IgD-negative memory B cell (primary cell): ENCODE measurements around the gene MAN2C1. TPM values are rescaled to one million over a fixed set of nuclear protein-coding genes. Genes with fewer than 3 reads are reported as not detected.
A peak's percentile ranks its signal among the peaks of the same experiment; 100 is the strongest.
"Not testable (repeated sequence)": the region's sequence is repeated elsewhere in the genome, so short reads cannot be mapped to it uniquely, and the experiment has no call there.

Source experiments
- H3K27ac Mint-ChIP-seq, 3 donors: one replicate each; pipeline ENCODE4 v1.8.0; 2020 to 2022; ENCODE audit warnings: mild to moderate bottlenecking in 3 of 3, mixed read lengths in 3 of 3, moderate library complexity in 1 of 3
- H3K27me3 Mint-ChIP-seq: one replicate; pipeline ENCODE4 v1.8.0; 2021; ENCODE audit warnings: mixed read lengths
- H3K36me3 Mint-ChIP-seq: one replicate; pipeline ENCODE4 v1.8.0; 2020; ENCODE audit warnings: mild to moderate bottlenecking, mixed read lengths
- H3K4me1 Mint-ChIP-seq, 3 donors: one replicate each; pipeline ENCODE4 v1.8.0; 2020 to 2022; ENCODE audit warnings: mixed read lengths in 3 of 3, mild to moderate bottlenecking in 1 of 3
- H3K4me3 Mint-ChIP-seq, 4 donors: one replicate each; pipeline ENCODE4 v1.8.0; 2020 to 2022; ENCODE audit warnings: mild to moderate bottlenecking in 4 of 4, mixed read lengths in 4 of 4, moderate library complexity in 3 of 4
- H3K9me3 Mint-ChIP-seq, 3 donors: one replicate each; pipeline ENCODE4 v1.8.0; 2020 to 2021; ENCODE audit warnings: mixed read lengths in 3 of 3, mild to moderate bottlenecking in 1 of 3
- polyA plus RNA-seq: library from polyadenylated mRNA; unstranded; fragments of 300-500 nt; fragmentation: Illumina TruSeq; gene quantifications from one replicate; pipeline ENCODE4 v1.2.3, GENCODE V29; 2021

MAN2C1 gene
- polyA plus RNA-seq, 1 donor from 2014 or later = 13.2 TPM

- Mint-ChIP-seq H3K4me1 (peaks cover 6 to 12% (median 7%) of the 10 kb centered on the region in 3 donors), H3K9me3 (no peaks in the 10 kb centered on the region), H3K27ac (no peak overlapping the region), H3K27me3 (no peaks in the 10 kb centered on the region), H3K4me3 (no peak overlapping the region), H3K36me3 (peaks cover 3% of the 10 kb centered on the region)
Observed at GRCh38 chr15:75342221-75342620, 26.2 kb downstream of the MAN2C1 start.

GRCh38 chr15:75339531-75340240 lies 28.7 kb downstream of the MAN2C1 start:
- Mint-ChIP-seq H3K36me3 (peaks cover 3% of the 10 kb centered on the region), H3K27me3 (no peaks in the 10 kb centered on the region), H3K4me3 (peak overlapping the region in 1 of 4 donors; percentile 23), H3K9me3 (no peaks in the 10 kb centered on the region), H3K4me1 (peaks cover 8 to 13% (median 11%) of the 10 kb centered on the region in 3 donors), H3K27ac (no peak overlapping the region)

GRCh38 chr15:75338661-75339240 lies 29.7 kb downstream of the MAN2C1 start:
- peaks cover 8 to 13% (median 11%) of the 10 kb centered on the region in 3 donors for H3K4me1 Mint-ChIP-seq
- H3K27ac Mint-ChIP-seq = peak overlapping the region in 2 of 3 donors; percentile 25 to 31
- H3K27me3 Mint-ChIP-seq = no peaks in the 10 kb centered on the region
- no peaks in the 10 kb centered on the region for H3K9me3 Mint-ChIP-seq
- peak overlapping the region in 1 of 4 donors; percentile 48 for H3K4me3 Mint-ChIP-seq
- peaks cover 3% of the 10 kb centered on the region for H3K36me3 Mint-ChIP-seq

DNA sequence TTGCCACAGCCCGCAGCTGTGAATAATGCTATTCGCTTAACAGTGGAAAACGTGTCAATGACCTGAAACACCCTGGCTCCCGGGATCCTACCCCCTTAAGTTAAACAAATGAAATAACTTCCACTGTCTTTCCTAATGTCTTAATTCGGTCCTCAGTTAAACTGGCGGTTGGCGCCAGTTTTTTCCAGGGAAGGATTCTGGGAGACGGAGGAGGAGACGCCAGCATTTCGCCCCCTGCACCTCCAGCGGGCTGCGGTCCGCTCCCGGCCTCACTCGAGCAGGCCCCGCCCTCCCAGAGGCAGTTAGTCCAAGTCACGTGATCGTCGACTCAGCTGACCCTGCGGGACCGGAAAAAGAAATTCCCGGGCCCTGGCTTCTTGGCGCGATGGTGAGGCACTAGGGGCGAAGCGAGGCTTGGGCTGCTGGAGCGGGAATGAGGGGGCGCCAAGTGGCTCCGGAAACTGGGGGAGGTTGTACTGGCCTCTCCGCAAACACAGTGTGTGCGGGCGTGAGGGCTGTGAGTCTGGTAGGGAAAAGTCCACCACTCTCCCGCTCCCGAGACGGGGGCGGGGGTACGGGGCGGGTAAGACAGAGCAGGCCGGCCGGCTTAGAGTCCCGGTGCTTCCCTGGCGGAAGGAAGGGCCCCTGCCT lies 32.6 kb downstream of the MAN2C1 start, which contains the start of gene COMMD4:
Gene COMMD4, plus strand, starts transcription at position 359 of the 651 bp plus-strand sequence. Its CDS starts 27 bp downstream, at position 386.
- H3K36me3 Mint-ChIP-seq = peaks cover 3% of the 10 kb centered on the region
- H3K27ac Mint-ChIP-seq = peak within 1 kb of the TSS; percentile 61 to 96 (median 93)
- no peaks in the 10 kb centered on the region for H3K27me3 Mint-ChIP-seq
- peak within 1 kb of the TSS; percentile 93 to 96 (median 96) for H3K4me3 Mint-ChIP-seq
- H3K9me3 Mint-ChIP-seq = no peaks in the 10 kb centered on the region
- peaks cover 8 to 13% (median 11%) of the 10 kb centered on the region in 3 donors for H3K4me1 Mint-ChIP-seq

DNA sequence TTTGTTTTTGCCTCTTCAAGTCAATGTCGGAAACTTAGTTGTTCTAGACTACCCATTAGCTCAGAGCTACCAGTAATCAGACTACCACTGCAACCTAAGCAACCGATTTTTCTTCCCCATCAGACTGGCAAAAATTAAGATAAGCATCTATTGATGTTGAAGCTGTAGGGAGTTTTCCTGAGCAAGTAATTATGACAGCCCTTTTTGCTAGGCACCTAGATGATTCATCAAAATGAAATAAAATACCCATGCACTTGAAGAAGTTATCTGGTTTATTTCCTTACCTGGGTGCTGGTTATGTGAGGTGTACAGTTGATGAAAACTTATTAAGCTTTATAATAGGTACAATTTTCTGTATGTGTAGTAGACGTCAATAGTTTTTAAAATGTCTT lies 33.1 kb downstream of the MAN2C1 start:
- H3K9me3 Mint-ChIP-seq = no peaks in the 10 kb centered on the region
- H3K4me3 Mint-ChIP-seq = peak overlapping the region; percentile 93 to 96 (median 96)
- peaks cover 8 to 13% (median 11%) of the 10 kb centered on the region in 3 donors for H3K4me1 Mint-ChIP-seq
- H3K27ac Mint-ChIP-seq = peak overlapping the region in 2 of 3 donors; percentile 61 to 96
- H3K36me3 Mint-ChIP-seq = peaks cover 3% of the 10 kb centered on the region
- no peaks in the 10 kb centered on the region for H3K27me3 Mint-ChIP-seq

- not testable (repeated sequence) for H3K27ac Mint-ChIP-seq, H3K36me3 Mint-ChIP-seq, H3K4me3 Mint-ChIP-seq, H3K9me3 Mint-ChIP-seq, H3K27me3 Mint-ChIP-seq
- H3K4me1 Mint-ChIP-seq = peaks cover 8 to 13% (median 11%) of the 10 kb centered on the region in 3 donors
Observed at GRCh38 chr15:75333654-75334419, 34.6 kb downstream of the MAN2C1 start.

DNA sequence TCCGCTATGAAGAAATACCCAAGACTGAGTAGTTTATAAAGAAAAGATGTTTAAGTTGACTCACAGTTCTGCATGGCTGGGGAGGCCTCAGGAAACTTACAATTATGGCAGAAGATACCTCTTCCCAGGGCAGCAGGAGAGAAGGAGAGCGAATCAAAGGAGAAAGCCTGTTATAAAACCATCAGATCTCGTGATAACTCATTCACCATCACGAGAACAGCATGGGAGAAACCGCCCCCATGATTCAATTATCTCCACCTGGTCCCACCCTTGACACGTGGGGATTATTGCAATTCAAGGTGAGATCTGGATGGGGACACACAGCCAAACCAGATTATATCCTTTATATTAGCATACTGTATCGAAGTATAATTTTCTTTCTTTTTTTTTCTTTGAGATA lies 36.3 kb downstream of the MAN2C1 start:
- not testable (repeated sequence) for H3K36me3 Mint-ChIP-seq, H3K27ac Mint-ChIP-seq, H3K9me3 Mint-ChIP-seq, H3K27me3 Mint-ChIP-seq
- H3K4me3 Mint-ChIP-seq = peak overlapping the region in 1 of 4 donors; percentile 34
- H3K4me1 Mint-ChIP-seq = peaks cover 8 to 13% (median 13%) of the 10 kb centered on the region in 3 donors

GRCh38 chr15:75329571-75329970 lies 38.8 kb downstream of the MAN2C1 start:
- H3K4me1 Mint-ChIP-seq = peaks cover 0 to 5% (median 2%) of the 10 kb centered on the region in 3 donors
- no peaks in the 10 kb centered on the region for H3K9me3 Mint-ChIP-seq
- H3K27ac Mint-ChIP-seq = no peak overlapping the region
- no peaks in the 10 kb centered on the region for H3K36me3 Mint-ChIP-seq
- no peaks in the 10 kb centered on the region for H3K27me3 Mint-ChIP-seq
- H3K4me3 Mint-ChIP-seq = no peak overlapping the region

- Mint-ChIP-seq H3K9me3 (no peaks in the 10 kb centered on the region), H3K27ac (no peak overlapping the region), H3K36me3 (no peaks in the 10 kb centered on the region), H3K4me1 (peaks cover 0 to 5% (median 2%) of the 10 kb centered on the region in 3 donors), H3K4me3 (no peak overlapping the region), H3K27me3 (no peaks in the 10 kb centered on the region)
Observed at GRCh38 chr15:75328493-75329314, 39.7 kb downstream of the MAN2C1 start.

- H3K27me3 Mint-ChIP-seq = no peaks in the 10 kb centered on the region
- H3K9me3 Mint-ChIP-seq = no peaks in the 10 kb centered on the region
- no peak overlapping the region for H3K27ac Mint-ChIP-seq
- H3K4me3 Mint-ChIP-seq = no peak overlapping the region
- no peaks in the 10 kb centered on the region for H3K36me3 Mint-ChIP-seq
- peaks cover 0 to 5% (median 2%) of the 10 kb centered on the region in 3 donors for H3K4me1 Mint-ChIP-seq
Observed at GRCh38 chr15:75327491-75327890, 40.9 kb downstream of the MAN2C1 start.

DNA sequence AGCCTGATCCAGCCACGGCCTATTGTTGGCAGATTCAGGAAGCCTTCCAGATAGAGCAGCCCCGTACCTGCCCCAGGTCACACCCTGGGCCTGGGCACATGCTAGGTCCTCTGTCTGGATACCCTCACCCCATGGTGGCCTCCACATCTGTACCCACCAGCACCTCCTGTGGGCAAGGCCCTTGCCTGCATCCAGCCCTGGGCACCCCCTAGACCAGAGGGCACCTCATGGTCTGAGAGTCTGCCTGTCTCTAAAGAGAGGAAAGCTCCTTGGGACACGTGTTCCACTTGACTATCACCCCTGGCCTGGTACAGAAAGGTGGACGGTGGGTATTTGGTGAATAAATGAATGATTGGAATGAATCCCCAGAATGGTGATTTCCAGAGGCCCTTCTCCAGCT lies 41.4 kb downstream of the MAN2C1 start:
- Mint-ChIP-seq H3K9me3 (no peaks in the 10 kb centered on the region), H3K4me3 (no peak overlapping the region), H3K27ac (no peak overlapping the region), H3K36me3 (no peaks in the 10 kb centered on the region), H3K4me1 (peaks cover 0 to 5% (median 2%) of the 10 kb centered on the region in 3 donors), H3K27me3 (no peaks in the 10 kb centered on the region)

- no peaks in the 10 kb centered on the region for H3K36me3 Mint-ChIP-seq
- H3K9me3 Mint-ChIP-seq = no peaks in the 10 kb centered on the region
- peaks cover 0 to 6% (median 2%) of the 10 kb centered on the region in 3 donors for H3K4me1 Mint-ChIP-seq
- H3K4me3 Mint-ChIP-seq = no peak overlapping the region
- no peak overlapping the region for H3K27ac Mint-ChIP-seq
- H3K27me3 Mint-ChIP-seq = no peaks in the 10 kb centered on the region
Observed at GRCh38 chr15:75325922-75326321, 42.5 kb downstream of the MAN2C1 start.

GRCh38 chr15:75321711-75322110 lies 46.7 kb downstream of the MAN2C1 start:
- Mint-ChIP-seq H3K4me1 (peaks cover 0 to 4% (median 2%) of the 10 kb centered on the region in 3 donors), H3K27ac (no peak overlapping the region), H3K36me3 (no peaks in the 10 kb centered on the region), H3K4me3 (no peak overlapping the region), H3K9me3 (no peaks in the 10 kb centered on the region), H3K27me3 (no peaks in the 10 kb centered on the region)

GRCh38 chr15:75319231-75319897 lies 49.0 kb downstream of the MAN2C1 start:
- H3K4me3 Mint-ChIP-seq, H3K36me3 Mint-ChIP-seq, H3K27me3 Mint-ChIP-seq, H3K9me3 Mint-ChIP-seq, H3K27ac Mint-ChIP-seq, H3K4me1 Mint-ChIP-seq: not testable (repeated sequence)
